ENCODE results near the gene WDFY2.

WDFY2 gene

GRCh38 chr13:51704399-51705313, 120.4 kb downstream of the WDFY2 start:
- no peak for TF ChIP-seq ARNT (IDR thresholded peaks at IDR 0.05)
- no peak for TF ChIP-seq BHLHE40 (IDR thresholded peaks at IDR 0.05; ENCODE audit: borderline replicate concordance)
- CTCF ChIA-PET = no interaction called here
- DNase-seq (ENCODE audit: extremely low spot score) = no peak
- POLR2A ChIA-PET = interaction anchor here (0.6 kb wide), 1 partner anchor 16 kb away, joined by 3 read pairs; no protein-coding TSS in a partner anchor

- CTCF ChIA-PET = no interaction called here
- no peak for TF ChIP-seq LEF1 (IDR thresholded peaks at IDR 0.05; ENCODE audit: borderline replicate concordance)
- TF ChIP-seq FOXK2 (IDR thresholded peaks at IDR 0.05) = no peak
- TF ChIP-seq ZNF384 (IDR thresholded peaks at IDR 0.05) = no peak
- no peak for TF ChIP-seq BHLHE40 (IDR thresholded peaks at IDR 0.05; ENCODE audit: borderline replicate concordance)
- TF ChIP-seq ARNT (IDR thresholded peaks at IDR 0.05) = no peak
- no peak for TF ChIP-seq SUZ12 (IDR thresholded peaks at IDR 0.05)
- no peak for TF ChIP-seq ELF4 (IDR thresholded peaks at IDR 0.05)
- no peak for TF ChIP-seq FOXA1 (IDR thresholded peaks at IDR 0.05)
- TF ChIP-seq L3MBTL2 (conservative IDR thresholded peaks at IDR 0.05) = no peak
- no peak for TF ChIP-seq CTBP1 (IDR thresholded peaks at IDR 0.05; ENCODE audit: borderline replicate concordance)
- TF ChIP-seq SP1 (IDR thresholded peaks at IDR 0.05) = no peak
- TF ChIP-seq TARDBP (IDR thresholded peaks at IDR 0.05) = no peak
- TF ChIP-seq PKNOX1 (IDR thresholded peaks at IDR 0.05) = no peak
- DNase-seq (ENCODE audit: extremely low spot score) = no peak
- POLR2A ChIA-PET = no interaction called here
Measured at GRCh38 chr13:51707461-51707860, 123.2 kb downstream of the WDFY2 start.

- ChIA-PET CTCF (no interaction called here), POLR2A (no interaction called here)
- no peak for DNase-seq (ENCODE audit: extremely low spot score)
- TF ChIP-seq HDGF (IDR thresholded peaks at IDR 0.05; ENCODE audit: borderline replicate concordance) = no peak
- TF ChIP-seq ELF4 (IDR thresholded peaks at IDR 0.05) = no peak
- TF ChIP-seq SUZ12 (IDR thresholded peaks at IDR 0.05) = no peak
- no peak for TF ChIP-seq FOXA1 (IDR thresholded peaks at IDR 0.05)
- TF ChIP-seq FOXM1 (IDR thresholded peaks at IDR 0.05; ENCODE audit: borderline replicate concordance) = no peak
- no peak for TF ChIP-seq PKNOX1 (IDR thresholded peaks at IDR 0.05)
- no peak for TF ChIP-seq L3MBTL2 (conservative IDR thresholded peaks at IDR 0.05)
- TF ChIP-seq NFRKB (IDR thresholded peaks at IDR 0.05) = no peak
- TF ChIP-seq ZNF384 (IDR thresholded peaks at IDR 0.05) = no peak
- no peak for TF ChIP-seq SP1 (IDR thresholded peaks at IDR 0.05)
Measured at GRCh38 chr13:51713807-51714206, 129.5 kb downstream of the WDFY2 start.

GRCh38 chr13:51714663-51715168, 130.5 kb downstream of the WDFY2 start:
- POLR2A ChIA-PET = no interaction called here
- no peak for TF ChIP-seq SUZ12 (IDR thresholded peaks at IDR 0.05)
- no peak for TF ChIP-seq FOXA1 (IDR thresholded peaks at IDR 0.05)
- TF ChIP-seq ELF4 (IDR thresholded peaks at IDR 0.05) = no peak
- TF ChIP-seq ZNF384 (IDR thresholded peaks at IDR 0.05) = no peak
- no peak for TF ChIP-seq PKNOX1 (IDR thresholded peaks at IDR 0.05)
- TF ChIP-seq TARDBP (IDR thresholded peaks at IDR 0.05) = no peak
- TF ChIP-seq HDGF (IDR thresholded peaks at IDR 0.05; ENCODE audit: borderline replicate concordance) = no peak
- CTCF ChIA-PET = interaction anchor here (0.6 kb wide), 1 partner anchor 313 kb away, joined by 3 read pairs; no protein-coding TSS in a partner anchor
- no peak for DNase-seq (ENCODE audit: extremely low spot score)

- ChIA-PET POLR2A (no interaction called here), CTCF (no interaction called here)
- no peak for DNase-seq (ENCODE audit: extremely low spot score)
- TF ChIP-seq SP1 (IDR thresholded peaks at IDR 0.05) (no peak), FOXK2 (IDR thresholded peaks at IDR 0.05) (no peak), ZNF384 (IDR thresholded peaks at IDR 0.05) (no peak), TARDBP (IDR thresholded peaks at IDR 0.05) (no peak), BHLHE40 (IDR thresholded peaks at IDR 0.05; ENCODE audit: borderline replicate concordance) (no peak), L3MBTL2 (conservative IDR thresholded peaks at IDR 0.05) (no peak), ELF4 (IDR thresholded peaks at IDR 0.05) (no peak), ARNT (IDR thresholded peaks at IDR 0.05) (no peak), FOXM1 (IDR thresholded peaks at IDR 0.05; ENCODE audit: borderline replicate concordance) (no peak), NFRKB (IDR thresholded peaks at IDR 0.05) (no peak), LEF1 (IDR thresholded peaks at IDR 0.05; ENCODE audit: borderline replicate concordance) (no peak)
Measured at GRCh38 chr13:51715613-51716012, 131.4 kb downstream of the WDFY2 start.

- no peak for TF ChIP-seq FOXK2 (IDR thresholded peaks at IDR 0.05)
- no peak for TF ChIP-seq L3MBTL2 (conservative IDR thresholded peaks at IDR 0.05)
- CTCF ChIA-PET = no interaction called here
- no peak for DNase-seq (ENCODE audit: extremely low spot score)
- POLR2A ChIA-PET = no interaction called here
Measured at GRCh38 chr13:51717786-51718398, 133.6 kb downstream of the WDFY2 start.
